ENCODE results near the gene ASMTL.
"Not testable (repeated sequence)": the region's sequence is repeated elsewhere in the genome, so short reads cannot be mapped to it uniquely, and the experiment has no call there.

Gene ASMTL, protein sequence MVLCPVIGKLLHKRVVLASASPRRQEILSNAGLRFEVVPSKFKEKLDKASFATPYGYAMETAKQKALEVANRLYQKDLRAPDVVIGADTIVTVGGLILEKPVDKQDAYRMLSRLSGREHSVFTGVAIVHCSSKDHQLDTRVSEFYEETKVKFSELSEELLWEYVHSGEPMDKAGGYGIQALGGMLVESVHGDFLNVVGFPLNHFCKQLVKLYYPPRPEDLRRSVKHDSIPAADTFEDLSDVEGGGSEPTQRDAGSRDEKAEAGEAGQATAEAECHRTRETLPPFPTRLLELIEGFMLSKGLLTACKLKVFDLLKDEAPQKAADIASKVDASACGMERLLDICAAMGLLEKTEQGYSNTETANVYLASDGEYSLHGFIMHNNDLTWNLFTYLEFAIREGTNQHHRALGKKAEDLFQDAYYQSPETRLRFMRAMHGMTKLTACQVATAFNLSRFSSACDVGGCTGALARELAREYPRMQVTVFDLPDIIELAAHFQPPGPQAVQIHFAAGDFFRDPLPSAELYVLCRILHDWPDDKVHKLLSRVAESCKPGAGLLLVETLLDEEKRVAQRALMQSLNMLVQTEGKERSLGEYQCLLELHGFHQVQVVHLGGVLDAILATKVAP

DNA sequence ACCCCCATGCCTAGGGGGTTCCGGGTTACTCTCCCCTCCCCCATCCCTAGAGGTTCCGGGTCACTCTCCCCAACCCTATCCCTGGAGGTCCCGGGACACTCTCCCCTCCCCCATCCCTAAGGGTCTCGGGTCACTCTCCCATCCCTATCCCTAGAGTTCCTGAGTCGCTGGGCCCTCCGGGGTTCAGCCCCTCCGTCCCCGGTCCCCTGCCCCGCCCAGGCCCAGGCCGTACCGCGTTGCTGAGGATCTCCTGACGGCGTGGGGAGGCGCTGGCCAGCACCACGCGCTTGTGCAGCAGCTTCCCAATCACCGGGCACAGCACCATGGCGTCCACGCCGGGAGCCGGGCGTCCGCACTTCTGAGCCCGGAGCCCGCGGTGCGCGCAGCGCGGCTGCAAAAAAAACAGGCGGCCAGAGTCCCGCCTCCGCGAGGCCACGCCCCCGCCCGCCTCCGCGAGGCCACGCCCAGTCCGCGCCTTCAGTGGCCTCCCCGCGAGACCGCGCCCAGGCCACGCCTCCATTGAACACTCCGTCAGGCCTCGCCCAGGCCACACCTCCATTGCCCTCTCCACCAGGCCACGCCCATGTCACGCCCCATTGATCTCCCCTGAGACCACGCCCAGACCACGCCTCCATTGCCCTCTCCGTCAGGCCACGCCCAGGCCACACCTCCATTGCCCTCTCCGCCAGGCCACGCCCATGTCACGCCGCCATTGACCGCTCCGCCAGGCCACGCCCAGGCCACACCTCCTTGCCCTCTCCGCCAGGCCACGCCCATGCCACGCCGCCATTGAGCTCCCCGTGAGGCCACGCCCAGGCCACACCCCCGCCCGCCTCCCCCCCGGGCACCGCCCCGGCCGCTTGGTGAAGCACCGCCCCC lies at the start of gene ASMTL:
Gene ASMTL, minus strand, starts transcription at position 394 of the 879 bp plus-strand sequence. Its CDS starts 69 bp downstream, at position 325.
- peak; percentile 94 for DNase-seq (ENCODE audit: low spot score)

DNA sequence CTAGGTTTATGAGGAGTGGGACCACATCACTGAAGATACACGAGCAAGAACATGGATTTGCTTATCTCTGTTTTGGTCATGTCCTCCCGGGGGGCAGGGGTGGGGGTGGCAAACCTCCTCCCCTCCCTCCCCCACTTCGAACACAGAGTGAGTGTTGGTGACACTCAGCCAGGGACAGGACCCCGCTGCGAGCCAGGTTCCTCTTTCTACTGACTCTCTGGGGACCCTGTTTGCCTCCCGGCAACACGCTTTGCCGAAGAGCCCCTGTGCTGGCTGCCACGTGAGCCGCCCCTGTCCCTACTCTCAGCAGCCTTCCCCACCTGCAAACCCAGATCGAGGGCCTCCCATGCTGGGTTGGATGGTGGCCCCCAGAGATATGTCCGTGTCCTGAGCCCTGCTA lies 49.5 kb upstream of the ASMTL start:
- DNase-seq (ENCODE audit: low spot score) = no peak

DNA sequence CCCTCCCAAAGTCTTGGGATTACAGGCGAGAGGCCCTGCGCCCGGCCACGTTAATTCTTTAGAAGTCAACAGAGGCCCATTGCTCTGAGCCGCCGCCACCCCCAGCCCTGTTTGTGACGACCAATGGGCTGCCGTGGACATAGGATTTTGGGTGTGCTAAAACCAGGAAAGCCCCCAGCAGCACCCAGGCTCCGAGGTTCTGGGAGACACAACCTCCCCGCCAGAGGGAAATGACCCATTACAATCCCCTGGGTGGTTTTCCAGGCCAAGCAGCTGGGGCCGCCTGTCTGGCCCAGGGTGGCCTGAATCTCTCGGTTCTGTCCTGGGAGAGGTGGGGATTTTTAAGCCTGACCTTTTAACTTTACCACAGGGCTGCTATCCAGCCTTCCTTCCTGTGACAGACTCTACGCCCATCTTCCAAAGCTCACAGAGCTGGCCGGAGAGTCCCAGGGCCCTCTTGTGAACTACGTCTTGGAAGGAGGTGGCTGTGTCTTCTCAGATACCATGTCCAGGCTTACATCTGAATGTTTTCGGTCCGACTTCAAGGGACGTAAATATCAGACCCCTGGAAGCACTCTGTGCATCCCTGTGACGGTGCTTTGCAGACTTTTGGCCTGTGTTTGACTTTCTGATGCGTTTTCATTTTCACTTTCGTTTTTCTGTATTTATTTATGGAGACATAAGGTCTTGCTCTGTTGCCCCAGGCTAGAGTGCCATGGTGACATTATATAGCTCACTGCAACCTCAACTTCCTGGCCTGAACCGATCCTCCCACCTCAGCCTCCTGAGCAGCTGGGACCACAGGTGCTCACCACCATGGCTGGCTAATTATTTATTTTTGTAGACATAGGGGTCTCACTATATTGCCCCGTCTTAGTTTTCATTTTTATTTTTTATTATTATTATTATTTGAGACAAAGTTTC lies 48.3 kb upstream of the ASMTL start:
- no peak for DNase-seq (ENCODE audit: low spot score)

DNA sequence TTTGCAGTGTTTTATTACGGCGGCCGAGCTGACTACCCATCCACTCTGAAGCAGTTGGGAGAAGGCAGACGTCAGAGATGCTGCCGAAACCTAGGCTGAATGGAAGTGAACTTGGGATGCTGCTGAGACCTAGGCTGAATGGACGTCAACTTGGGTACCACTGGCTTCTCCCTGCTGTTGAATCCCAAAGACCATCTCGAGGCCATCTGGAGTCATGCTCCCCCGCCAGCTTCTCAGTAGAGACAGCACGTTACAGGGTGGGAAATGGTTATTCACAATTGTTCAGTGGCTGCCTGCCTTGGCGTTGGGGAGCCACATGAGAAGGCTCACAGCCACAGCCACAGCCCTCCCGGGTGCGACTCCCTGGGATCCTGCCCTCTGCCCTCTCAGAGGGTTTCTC lies 43.4 kb upstream of the ASMTL start:
- DNase-seq (ENCODE audit: low spot score) = no peak

DNA sequence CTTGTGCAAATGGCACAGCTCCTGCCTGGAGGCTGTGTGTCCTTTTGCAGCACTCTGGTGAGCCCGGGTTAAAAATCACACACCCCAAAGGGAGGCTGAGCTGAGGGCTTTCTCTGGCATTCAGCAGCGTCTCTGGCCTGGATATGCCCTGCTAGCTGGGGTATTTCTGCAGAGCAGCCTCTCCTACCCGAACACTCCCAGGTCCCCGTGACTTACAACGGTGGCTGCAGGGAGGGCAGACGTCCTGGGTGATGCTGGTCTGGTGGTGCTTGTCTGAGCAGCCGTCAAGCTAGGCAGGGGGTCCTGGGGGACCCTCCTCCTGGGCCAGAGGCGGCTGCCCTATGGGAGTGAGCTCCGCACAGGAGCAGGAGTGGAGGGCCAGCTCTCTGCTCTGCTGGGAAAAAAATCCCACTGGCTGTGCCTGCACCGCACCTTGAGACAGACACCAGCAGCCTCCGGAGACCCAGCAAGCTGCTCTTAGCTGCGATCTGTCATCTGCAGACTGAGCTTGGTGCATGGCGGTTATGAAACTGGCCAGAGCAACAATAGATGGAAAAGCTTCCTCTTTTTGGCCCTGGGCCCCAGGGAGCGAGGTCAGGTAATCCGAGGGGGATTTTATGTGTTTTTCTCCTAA lies 41.3 kb upstream of the ASMTL start:
- no peak for DNase-seq (ENCODE audit: low spot score)

DNA sequence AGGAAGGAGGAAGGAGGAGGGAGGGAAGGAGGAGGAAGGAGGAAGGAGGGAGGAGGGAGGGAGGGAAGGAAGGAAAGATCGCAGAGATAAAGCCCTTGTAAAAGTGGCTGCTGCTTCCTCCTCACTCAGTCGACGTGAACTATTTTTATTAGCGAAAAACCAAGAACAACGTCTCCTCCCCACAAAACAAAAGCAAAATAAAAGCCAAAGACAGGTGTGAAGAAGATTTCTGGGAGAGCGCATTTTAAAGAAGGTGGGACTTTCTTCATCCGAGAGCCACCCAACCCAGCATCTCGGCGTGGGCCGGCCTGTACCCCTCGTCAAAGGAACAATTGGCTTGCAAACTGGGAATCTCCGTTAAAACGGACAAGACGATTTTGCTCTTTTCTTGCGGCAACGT lies 40.7 kb upstream of the ASMTL start:
- no peak for DNase-seq (ENCODE audit: low spot score)

DNA sequence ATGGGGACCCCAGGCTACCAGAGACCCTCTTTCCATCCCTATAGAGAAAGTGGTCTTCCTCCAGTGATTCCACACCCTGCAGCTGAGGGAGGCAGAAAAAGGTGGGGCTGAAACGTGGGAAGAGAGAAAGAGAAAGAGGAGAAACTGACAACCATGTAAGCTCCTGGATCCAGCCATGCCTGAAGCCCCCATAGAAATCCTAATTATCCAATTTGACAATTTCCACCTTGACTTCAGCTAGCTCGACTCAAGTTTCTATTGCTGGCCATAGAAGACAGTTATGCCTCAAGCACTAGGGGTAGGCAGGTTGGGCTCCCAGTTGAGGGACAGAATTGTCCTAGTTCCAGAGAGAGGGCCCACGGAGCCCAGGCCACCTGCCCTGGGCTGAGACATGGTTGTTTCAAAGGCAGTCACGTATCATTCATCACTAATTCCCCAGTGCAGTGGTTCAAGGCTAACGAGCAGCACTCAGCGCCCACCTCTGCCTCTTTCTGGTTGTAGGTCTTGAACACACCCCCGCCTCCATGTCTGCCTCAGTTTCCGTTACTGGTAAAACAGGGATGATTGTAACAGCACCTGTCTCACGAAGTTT lies 39.8 kb upstream of the ASMTL start:
- DNase-seq (ENCODE audit: low spot score) = no peak

DNA sequence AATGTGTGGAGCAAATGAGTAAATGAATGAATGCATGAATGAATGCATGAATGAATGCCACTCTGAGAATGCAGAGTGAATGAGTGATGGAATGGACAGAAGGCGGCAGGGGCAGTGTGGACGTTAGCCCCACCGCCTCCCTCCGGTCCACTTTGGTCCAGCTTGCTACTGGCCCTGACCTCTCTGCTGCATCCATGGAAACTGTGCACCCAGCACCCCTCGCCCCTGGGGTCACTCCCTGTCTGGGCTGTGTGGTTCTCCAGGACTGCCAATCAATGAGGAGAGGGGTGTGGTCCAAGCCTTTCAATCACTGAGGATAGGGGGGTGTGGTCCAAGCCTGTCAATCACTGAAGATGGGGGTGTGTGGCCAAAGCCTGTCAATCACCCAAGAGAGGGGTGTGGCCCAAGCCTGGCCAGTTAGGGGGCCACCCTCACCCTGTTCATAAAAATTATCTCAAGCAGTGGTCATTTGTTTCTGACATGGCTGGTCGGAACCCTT lies 39.2 kb upstream of the ASMTL start:
- DNase-seq (ENCODE audit: low spot score) = no peak

DNA sequence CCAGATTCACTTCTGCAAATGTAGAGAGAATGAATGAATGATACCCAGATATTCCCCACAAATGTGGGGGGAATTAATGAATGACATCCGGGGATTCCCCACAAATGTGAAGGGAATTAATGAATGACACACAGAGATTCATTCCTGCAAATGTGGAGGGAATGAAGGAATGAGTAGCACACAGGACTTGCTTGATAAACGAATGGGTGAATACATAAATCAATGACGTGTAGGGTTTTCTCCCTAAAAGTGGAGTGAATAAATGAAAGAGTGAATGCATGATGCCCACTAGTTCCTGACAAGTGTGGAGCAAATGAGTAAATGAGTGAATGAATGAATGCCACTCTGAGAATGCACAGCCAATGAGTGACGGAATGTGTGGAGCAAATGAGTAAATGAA lies 38.5 kb upstream of the ASMTL start:
- DNase-seq (ENCODE audit: low spot score) = not testable (repeated sequence)

DNA sequence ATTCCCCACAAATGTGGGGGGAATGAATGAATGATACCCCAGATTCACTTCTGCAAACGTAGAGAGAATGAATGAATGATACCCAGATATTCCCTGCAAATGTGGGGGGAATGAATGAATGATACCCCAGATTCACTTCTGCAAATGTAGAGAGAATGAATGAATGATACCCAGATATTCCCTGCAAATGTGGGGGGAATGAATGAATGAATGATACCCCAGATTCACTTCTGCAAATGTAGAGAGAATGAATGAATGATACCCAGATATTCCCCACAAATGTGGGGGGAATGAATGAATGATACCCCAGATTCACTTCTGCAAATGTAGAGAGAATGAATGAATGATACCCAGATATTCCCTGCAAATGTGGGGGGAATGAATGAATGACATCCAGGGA lies 38.0 kb upstream of the ASMTL start:
- not testable (repeated sequence) for DNase-seq (ENCODE audit: low spot score)

DNA sequence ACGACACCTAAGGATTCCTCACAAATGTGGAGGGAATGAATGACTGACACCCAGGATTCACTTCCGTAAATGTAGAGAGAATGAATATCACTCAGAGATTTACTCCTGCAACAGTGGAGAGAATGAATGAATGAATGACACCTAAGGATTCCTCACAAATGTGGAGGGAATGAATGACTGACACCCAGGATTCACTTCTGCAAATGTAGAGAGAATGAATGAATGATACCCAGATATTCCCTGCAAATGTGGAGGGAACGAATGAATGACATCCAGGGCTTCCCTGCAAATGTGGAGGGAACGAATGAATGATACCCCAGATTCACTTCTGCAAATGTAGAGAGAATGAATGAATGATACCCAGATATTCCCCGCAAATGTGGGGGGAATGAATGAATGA lies 36.6 kb upstream of the ASMTL start:
- not testable (repeated sequence) for DNase-seq (ENCODE audit: low spot score)

DNA sequence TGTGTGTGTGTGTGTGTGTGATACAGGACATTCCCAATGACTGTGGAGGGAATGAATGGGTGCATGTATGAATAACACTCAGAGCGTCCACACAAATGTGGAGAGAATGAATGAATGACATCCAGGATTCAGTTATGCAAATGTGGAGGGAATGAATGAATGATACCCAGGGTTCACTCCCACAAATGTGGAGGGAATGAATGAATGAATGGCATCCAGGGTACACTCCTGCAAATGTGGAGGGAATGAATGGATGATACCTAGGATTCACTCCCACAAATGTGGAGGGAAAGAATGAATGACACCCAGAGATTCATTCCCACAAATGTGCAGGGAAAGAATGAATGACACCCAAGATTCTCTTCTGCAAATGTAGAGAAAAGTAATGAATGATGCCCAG lies 36.0 kb upstream of the ASMTL start:
- DNase-seq (ENCODE audit: low spot score) = no peak

DNA sequence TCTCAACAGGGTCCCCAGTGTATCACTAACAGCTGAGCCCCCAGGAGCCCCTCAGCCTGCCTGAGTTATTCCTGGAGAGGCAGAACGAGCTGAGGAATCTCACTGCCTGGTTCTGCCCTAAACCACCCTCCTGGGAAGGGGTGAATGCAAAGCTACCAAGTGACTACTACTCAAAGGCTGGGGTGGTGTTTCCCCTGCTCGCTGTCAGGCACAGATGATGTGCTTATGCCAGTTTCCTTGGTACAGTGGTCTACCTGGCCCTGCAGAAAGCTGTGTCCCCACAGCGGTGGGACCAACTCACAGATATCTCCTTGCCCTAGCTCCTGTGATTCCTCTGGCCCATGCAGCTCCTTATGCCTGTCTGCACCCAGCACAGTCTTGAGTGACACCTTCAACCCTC lies 35.4 kb upstream of the ASMTL start:
- DNase-seq (ENCODE audit: low spot score) = no peak

DNA sequence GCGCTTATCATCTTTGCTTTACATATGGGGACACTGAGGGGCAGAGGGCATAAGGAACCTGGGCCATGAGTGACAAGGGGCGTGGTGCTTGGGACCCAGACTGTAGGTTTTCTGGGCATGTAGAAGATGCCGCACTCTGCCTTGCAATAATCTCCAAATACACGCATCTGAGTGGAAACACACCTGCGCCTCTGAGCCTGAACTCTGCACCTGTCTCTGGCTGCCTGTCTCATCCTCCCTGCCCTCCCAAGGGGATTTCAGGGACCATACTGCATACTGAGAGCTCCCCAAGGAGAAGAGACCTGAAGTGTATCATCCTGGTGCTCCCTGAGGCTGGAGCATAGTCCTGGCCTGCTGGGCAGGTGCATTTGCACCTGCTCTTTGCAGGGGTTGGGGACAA lies 34.7 kb upstream of the ASMTL start:
- no peak for DNase-seq (ENCODE audit: low spot score)

DNA sequence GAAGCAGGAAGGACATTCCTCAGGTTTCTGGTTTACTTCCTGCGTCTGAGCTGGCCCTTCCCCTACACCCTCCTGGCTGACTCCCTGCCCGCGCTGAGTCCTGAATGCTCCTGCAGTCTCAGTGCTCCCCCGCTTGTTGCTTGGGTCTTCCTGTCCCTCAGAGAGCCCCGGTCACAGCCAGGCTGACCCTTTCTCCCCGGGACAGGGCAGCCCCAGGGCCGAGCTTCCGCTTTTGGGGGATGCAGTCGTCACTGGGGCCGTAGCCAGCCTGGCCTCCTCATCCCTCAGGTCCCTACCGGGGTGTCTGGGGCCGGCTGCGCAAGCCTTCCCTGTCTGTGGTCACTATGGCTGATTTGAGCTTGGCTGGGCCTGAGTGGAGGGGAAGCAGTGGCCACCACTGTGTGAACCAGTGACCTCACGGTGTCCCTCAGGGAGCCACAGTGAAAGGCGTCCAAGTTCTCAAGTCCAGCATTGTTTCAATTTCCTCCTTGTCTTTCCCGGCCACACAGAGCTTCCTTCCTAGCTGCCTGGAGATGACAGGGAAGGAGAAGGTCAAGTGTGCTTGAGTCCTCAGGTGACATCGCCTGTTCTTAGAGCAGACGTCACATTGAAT lies 34.1 kb upstream of the ASMTL start:
- no peak for DNase-seq (ENCODE audit: low spot score)

DNA sequence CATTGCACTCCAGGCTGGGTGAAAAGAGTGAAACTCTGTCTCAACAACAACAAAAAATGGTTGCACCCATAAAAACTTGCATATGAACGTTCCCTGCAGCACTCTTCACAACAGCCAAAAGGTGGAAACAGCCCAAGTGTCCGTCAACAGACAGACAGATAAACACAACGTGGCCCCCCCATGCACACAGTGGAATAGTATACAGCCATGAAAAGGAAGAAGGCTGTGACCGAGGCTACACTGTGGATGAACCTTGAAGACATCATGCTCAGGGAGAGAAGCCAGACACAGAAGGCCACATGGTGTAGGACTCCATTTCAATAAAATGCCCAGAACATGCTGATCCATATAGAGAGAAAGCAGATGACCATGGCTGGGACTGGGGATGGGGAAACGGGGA lies 33.5 kb upstream of the ASMTL start:
- DNase-seq (ENCODE audit: low spot score) = no peak

DNA sequence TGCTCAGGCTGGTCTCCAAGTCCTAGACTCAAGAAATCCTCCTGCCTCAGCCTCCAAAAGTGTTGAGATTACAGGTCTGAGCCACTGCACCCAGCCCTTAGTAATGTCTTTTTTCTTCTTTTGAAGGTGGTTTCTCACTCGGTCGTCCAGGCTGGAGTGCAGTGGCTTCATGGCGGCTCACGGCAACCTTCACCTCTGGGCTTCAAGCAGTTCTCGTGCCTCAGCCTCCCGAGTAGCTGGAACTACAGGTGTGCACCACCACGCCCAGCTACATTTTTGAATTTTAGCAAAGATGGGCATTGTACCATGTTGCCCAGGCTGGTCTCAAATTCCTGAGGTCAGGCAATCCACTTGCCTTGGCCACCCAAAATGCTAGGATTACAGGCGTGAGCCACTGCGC lies 32.3 kb upstream of the ASMTL start:
- no peak for DNase-seq (ENCODE audit: low spot score)

DNA sequence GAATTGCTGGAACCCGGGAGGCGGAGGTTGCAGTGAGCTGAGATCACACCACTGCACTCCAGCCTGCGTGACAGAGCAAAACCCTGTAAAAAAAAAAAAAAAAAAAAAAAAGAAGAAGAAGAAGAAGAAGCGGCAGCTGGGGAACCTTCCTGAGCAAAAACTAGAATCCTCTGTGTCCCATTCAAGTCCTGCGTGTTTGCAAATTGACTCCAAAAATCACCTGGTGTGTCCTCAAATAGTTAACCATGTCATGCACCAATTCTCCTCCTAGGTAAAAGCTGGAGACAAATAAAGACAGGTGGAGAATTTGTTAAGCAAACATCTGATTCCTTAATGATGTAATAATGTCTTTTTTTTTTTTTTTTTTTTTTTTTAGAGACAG lies 31.9 kb upstream of the ASMTL start:
- no peak for DNase-seq (ENCODE audit: low spot score)

DNA sequence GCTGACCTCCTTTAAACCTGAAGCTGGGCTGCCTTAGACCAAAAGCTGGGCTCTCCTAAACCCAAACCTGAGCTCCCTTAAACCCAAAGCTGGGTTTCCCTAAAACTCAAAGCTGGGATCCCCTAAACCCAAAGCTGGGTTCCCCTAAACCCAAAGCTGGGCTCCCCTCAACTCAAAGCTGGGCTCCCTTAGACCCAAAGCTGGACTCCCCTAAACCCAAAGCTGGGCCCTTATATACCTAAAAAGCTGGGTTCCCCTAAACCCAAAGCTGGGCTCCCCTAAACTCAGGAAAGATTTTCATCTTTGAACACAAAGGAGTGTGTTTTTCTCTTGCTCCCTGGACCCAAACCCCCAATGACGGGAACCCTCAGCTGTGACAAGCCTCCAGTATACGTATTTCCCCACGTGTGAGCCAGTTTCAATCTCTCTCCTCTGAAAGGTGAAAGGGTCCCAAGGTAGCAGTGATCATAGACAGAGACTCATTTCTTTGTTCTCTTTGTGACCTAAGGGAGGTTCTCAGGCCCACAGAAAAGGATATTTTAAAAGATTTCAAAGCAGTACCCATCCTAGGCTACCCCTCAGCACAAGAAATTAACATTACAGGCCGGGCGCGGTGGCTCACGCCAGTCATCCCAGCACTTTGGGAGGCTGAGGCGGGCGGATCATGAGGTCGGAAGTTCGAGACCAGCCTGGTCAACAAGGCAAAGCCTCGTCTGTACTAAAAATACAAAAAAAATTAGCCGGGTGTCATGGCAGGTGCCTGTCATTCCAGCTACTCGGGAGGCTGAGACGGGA lies 31.3 kb upstream of the ASMTL start:
- no peak for DNase-seq (ENCODE audit: low spot score)

Data from hematopoietic multipotent progenitor cell treated with erythropoietin and hydrocortisone succinate and interleukin-3 and kit ligand, for 15 days (in vitro differentiated cells).